HUES64 (cell line): ENCODE measurements around the gene ST6GALNAC6.
"Not testable (repeated sequence)": the region's sequence is repeated elsewhere in the genome, so short reads cannot be mapped to it uniquely, and the experiment has no call there.

Source experiments
- H3K27ac ChIP-seq: 2 replicates; pipeline ENCODE4 v1.7.0; 2013; ENCODE audit warnings: low read depth, low read length, inconsistent platforms
- H3K27me3 ChIP-seq: 2 replicates; pipeline ENCODE4 v1.6.1; 2013; ENCODE audit warnings: mild to moderate bottlenecking, low read length; ENCODE audit not compliant: insufficient read depth
- H3K36me3 ChIP-seq: 2 replicates; pipeline ENCODE4 v1.6.1; 2013; ENCODE audit warnings: mild to moderate bottlenecking, low read length; ENCODE audit not compliant: insufficient read depth
- H3K4me1 ChIP-seq: 2 replicates; pipeline ENCODE4 v1.6.1; 2013; ENCODE audit warnings: mild to moderate bottlenecking, low read length, moderate library complexity; ENCODE audit not compliant: insufficient read depth
- H3K4me3 ChIP-seq: 2 replicates; pipeline ENCODE4 v1.5.1; 2013; ENCODE audit warnings: mild to moderate bottlenecking, low read length, moderate library complexity
- H3K9ac ChIP-seq: 2 replicates; pipeline ENCODE4 v1.6.1; 2013; ENCODE audit warnings: mild to moderate bottlenecking, low read depth, low read length
- H3K9me3 ChIP-seq: 2 replicates; pipeline ENCODE4 v1.6.1; 2013; ENCODE audit warnings: low read depth, low read length; ENCODE audit not compliant: insufficient read depth
- WGBS: fragments of 150-250, 120-280 bp; methylation state at CpG from one replicate; pipeline ENCODE4 v1.1.7; 2013; ENCODE audit warnings: missing lambda C conversion rate; 5-methylcytosine and 5-hydroxymethylcytosine counted together

The ST6GALNAC6 gene

GRCh38 chr9:127846443-127847177 lies 52.8 kb downstream of the ST6GALNAC6 start:
- peaks cover 10% of the 10 kb centered on the region for H3K9me3 ChIP-seq
- no peaks in the 10 kb centered on the region for H3K36me3 ChIP-seq
- H3K27ac ChIP-seq, result no peak overlapping the region
- H3K27me3 ChIP-seq, result no peaks in the 10 kb centered on the region
- no peak overlapping the region for H3K9ac ChIP-seq
- no peak overlapping the region for H3K4me3 ChIP-seq
- H3K4me1 ChIP-seq, result peaks cover 7% of the 10 kb centered on the region; the same call in 1 of the 2 replicates
- 92% methylated on average over 18 of the region's 18 CpGs for WGBS

- not testable (repeated sequence) for H3K27me3 ChIP-seq, H3K9ac ChIP-seq, H3K9me3 ChIP-seq, H3K36me3 ChIP-seq, H3K4me1 ChIP-seq, H3K4me3 ChIP-seq, H3K27ac ChIP-seq
- WGBS, result over 99% methylated on average over 4 of the region's 4 CpGs
These were observed 53.8 kb downstream of the ST6GALNAC6 start for GRCh38 chr9:127845619-127846018.

DNA sequence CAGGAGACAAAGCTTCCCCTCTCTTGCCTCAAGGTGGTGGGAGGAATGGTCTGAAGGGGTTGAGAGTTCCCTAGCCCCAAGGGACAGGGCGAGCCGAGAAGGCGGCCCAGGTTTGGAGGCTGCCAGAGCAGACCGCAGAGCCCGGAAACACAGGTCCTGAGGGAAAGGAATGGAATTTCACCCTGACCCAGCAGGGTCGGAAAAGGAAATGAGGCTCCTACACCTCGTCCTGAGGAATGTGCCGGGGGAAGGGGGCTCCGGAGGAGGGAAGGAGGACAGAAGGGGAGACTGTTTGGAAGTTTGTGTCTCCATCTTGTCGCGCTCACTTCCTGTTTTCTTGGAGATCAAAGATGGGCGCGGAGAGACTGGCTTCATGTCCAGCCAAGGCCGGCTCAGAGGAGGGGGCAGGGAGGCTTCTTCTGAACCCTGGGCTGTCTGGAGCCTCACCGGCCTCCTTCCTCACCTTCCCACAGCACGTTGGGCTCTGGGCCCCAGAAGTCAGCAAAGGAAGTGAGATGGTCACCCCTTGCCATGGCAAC lies 54.5 kb downstream of the ST6GALNAC6 start:
- H3K9me3 ChIP-seq, result peaks cover 10% of the 10 kb centered on the region
- no peaks in the 10 kb centered on the region for H3K36me3 ChIP-seq
- no peak overlapping the region for H3K4me3 ChIP-seq
- H3K4me1 ChIP-seq, result peaks cover 7% of the 10 kb centered on the region; the same call in 1 of the 2 replicates
- WGBS, result 75% methylated on average over 16 of the region's 16 CpGs
- H3K27ac ChIP-seq, result peak overlapping the region; percentile 72
- H3K9ac ChIP-seq, result peak overlapping the region; percentile 32; the same call in 1 of the 2 replicates
- no peaks in the 10 kb centered on the region for H3K27me3 ChIP-seq

- 94% methylated on average over 15 of the region's 15 CpGs for WGBS
- peaks cover 8% of the 10 kb centered on the region; the same call in 1 of the 2 replicates for H3K4me1 ChIP-seq
- no peaks in the 10 kb centered on the region for H3K36me3 ChIP-seq
- no peaks in the 10 kb centered on the region for H3K9me3 ChIP-seq
- H3K4me3 ChIP-seq, result no peak overlapping the region
- H3K27ac ChIP-seq, result no peak overlapping the region
- no peaks in the 10 kb centered on the region for H3K27me3 ChIP-seq
- no peak overlapping the region for H3K9ac ChIP-seq
These were observed 58.1 kb downstream of the ST6GALNAC6 start for GRCh38 chr9:127841087-127841835.

GRCh38 chr9:127838375-127839078 lies 60.9 kb downstream of the ST6GALNAC6 start:
- Histone ChIP-seq H3K4me3 (no peak overlapping the region), H3K27ac (no peak overlapping the region), H3K36me3 (no peaks in the 10 kb centered on the region), H3K4me1 (peaks cover 3% of the 10 kb centered on the region; the same call in 1 of the 2 replicates), H3K9ac (no peak overlapping the region), H3K9me3 (no peaks in the 10 kb centered on the region), H3K27me3 (no peaks in the 10 kb centered on the region)
- 82% methylated on average over 18 of the region's 18 CpGs for whole genome bisulfite sequencing

GRCh38 chr9:127837346-127837745 lies 62.1 kb downstream of the ST6GALNAC6 start:
- WGBS, result 87% methylated on average over 4 of the region's 4 CpGs
- H3K9ac ChIP-seq, result no peak overlapping the region
- H3K27ac ChIP-seq, result no peak overlapping the region
- no peaks in the 10 kb centered on the region for H3K36me3 ChIP-seq
- H3K4me1 ChIP-seq, result peaks cover 3% of the 10 kb centered on the region; the same call in 1 of the 2 replicates
- no peaks in the 10 kb centered on the region for H3K27me3 ChIP-seq
- no peaks in the 10 kb centered on the region for H3K9me3 ChIP-seq
- no peak overlapping the region for H3K4me3 ChIP-seq

GRCh38 chr9:127836561-127836960 lies 62.8 kb downstream of the ST6GALNAC6 start:
- not testable (repeated sequence) for H3K4me1 ChIP-seq, H3K27ac ChIP-seq, H3K27me3 ChIP-seq, H3K4me3 ChIP-seq, H3K9me3 ChIP-seq, H3K9ac ChIP-seq, H3K36me3 ChIP-seq
- 98% methylated on average over 3 of the region's 3 CpGs for WGBS

DNA sequence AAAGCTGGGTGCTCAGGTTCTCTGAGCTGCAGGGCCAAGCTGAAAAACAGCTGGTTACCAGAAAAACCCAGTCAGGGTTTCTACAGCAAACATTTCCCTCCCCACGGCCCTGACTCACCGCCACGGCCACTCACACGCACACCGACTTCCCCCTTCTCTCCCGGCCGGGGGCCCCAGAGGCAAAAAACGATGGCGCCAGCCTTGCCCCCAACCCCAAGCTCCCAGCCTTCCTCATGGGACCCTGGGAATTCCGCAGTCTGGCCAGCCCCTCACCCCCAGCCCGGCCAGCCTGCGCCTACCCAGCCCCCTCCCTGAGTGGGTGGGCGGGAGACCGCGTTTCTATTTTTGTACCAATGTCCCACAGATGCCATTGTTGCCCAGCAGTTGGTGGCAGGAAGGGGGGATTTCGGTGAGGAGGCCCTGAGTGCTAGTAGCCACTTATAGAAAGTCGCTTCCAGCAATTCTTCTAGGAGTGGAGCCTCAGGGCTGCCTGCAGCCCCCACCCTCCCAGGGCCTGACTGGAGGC lies 63.3 kb downstream of the ST6GALNAC6 start:
- Histone ChIP-seq H3K36me3 (no peaks in the 10 kb centered on the region), H3K4me3 (no peak overlapping the region), H3K9ac (no peak overlapping the region), H3K27me3 (no peaks in the 10 kb centered on the region), H3K27ac (no peak overlapping the region), H3K4me1 (peaks cover 3% of the 10 kb centered on the region; the same call in 1 of the 2 replicates), H3K9me3 (no peaks in the 10 kb centered on the region)
- 68% methylated on average over 17 of the region's 17 CpGs for whole genome bisulfite sequencing
